Loucy (cell line): ENCODE results near the gene EHBP1L1.

Experiments
- H2AFZ ChIP-seq: fragments of 200-600 bp; sonication (generic); 2 replicates; pipeline ENCODE4 v1.6.0; 2016; ENCODE audit warnings: antibody characterized with exemption, mild to moderate bottlenecking, low read length, moderate library complexity
- H3F3A ChIP-seq: fragments of 200-600 bp; 2 replicates; pipeline ENCODE4 v1.6.0; 2016; ENCODE audit warnings: antibody characterized with exemption, low read depth, mild to moderate bottlenecking
- H3K27me3 ChIP-seq: fragments of 200-600 bp; sonication (generic); 2 replicates; pipeline ENCODE4 v1.6.1; 2014; ENCODE audit warnings: low read length, mild to moderate bottlenecking; ENCODE audit not compliant: insufficient read depth, poor library complexity, severe bottlenecking
- H3K36me3 ChIP-seq: fragments of 200-600 bp; sonication (generic); 2 replicates; pipeline ENCODE4 v1.6.1; 2016; ENCODE audit warnings: low read length; ENCODE audit not compliant: insufficient read depth
- H3K4me1 ChIP-seq: fragments of 200-600 bp; sonication (generic); 2 replicates; pipeline ENCODE4 v1.5.1; 2014; ENCODE audit warnings: low read length, mild to moderate bottlenecking; ENCODE audit not compliant: insufficient read depth, poor library complexity, severe bottlenecking
- H3K4me2 ChIP-seq: fragments of 200-600 bp; sonication (generic); 2 replicates; pipeline ENCODE4 v1.6.0; 2014; ENCODE audit warnings: antibody characterized with exemption, low read length, low read depth, mild to moderate bottlenecking; ENCODE audit not compliant: poor library complexity, severe bottlenecking
- H3K4me3 ChIP-seq: fragments of 200-600 bp; sonication (generic); 2 replicates; pipeline ENCODE4 v1.5.1; 2014; ENCODE audit warnings: low read length, mild to moderate bottlenecking, mixed read lengths; ENCODE audit not compliant: poor library complexity, severe bottlenecking
- H3K79me2 ChIP-seq: fragments of 200-600 bp; sonication (generic); 2 replicates; pipeline ENCODE4 v1.6.1; 2014; ENCODE audit warnings: low read length; ENCODE audit not compliant: insufficient read depth
- H3K9ac ChIP-seq: fragments of 200-600 bp; sonication (generic); 2 replicates; pipeline ENCODE4 v1.6.0; 2014; ENCODE audit warnings: mild to moderate bottlenecking, low read depth, low read length, moderate library complexity; ENCODE audit not compliant: poor library complexity, severe bottlenecking
- H3K9me2 ChIP-seq: fragments of 200-600 bp; sonication (generic); replicated peaks from 2 replicates; pipeline ENCODE4 v1.6.1; 2016; ENCODE audit warnings: low read depth, low read length, mixed read lengths
- H3K9me3 ChIP-seq: fragments of 200-600 bp; sonication (generic); 2 replicates; pipeline ENCODE4 v1.6.1; 2014; ENCODE audit warnings: mild to moderate bottlenecking, antibody characterized with exemption, low read length, low read depth; ENCODE audit not compliant: insufficient read depth
- H4K20me1 ChIP-seq: fragments of 200-600 bp; sonication (generic); 2 replicates; pipeline ENCODE4 v1.6.0; 2014; ENCODE audit warnings: antibody characterized with exemption, low read length, mild to moderate bottlenecking; ENCODE audit not compliant: insufficient read depth, poor library complexity, severe bottlenecking
- EZH2phosphoT487 ChIP-seq: fragments of 200-600 bp; IDR thresholded peaks from 2 replicates; pipeline ENCODE4 v1.6.1; 2018; ENCODE audit warnings: antibody characterized with exemption, mild to moderate bottlenecking, moderate library complexity, borderline replicate concordance
- TF ChIP-seq, protein P1 (sequence below): fragments of 200-600 bp; sonication (generic); conservative IDR thresholded peaks from 2 replicates; pipeline ENCODE4 v1.5.1; 2014; ENCODE audit warnings: mild to moderate bottlenecking, antibody characterized with exemption, low read length

Gene EHBP1L1

GRCh38 chr11:65619281-65619928 lies 43.6 kb downstream of the EHBP1L1 start:
- H3K4me3 ChIP-seq, result no peak overlapping the region
- TF ChIP-seq, protein P1, sequence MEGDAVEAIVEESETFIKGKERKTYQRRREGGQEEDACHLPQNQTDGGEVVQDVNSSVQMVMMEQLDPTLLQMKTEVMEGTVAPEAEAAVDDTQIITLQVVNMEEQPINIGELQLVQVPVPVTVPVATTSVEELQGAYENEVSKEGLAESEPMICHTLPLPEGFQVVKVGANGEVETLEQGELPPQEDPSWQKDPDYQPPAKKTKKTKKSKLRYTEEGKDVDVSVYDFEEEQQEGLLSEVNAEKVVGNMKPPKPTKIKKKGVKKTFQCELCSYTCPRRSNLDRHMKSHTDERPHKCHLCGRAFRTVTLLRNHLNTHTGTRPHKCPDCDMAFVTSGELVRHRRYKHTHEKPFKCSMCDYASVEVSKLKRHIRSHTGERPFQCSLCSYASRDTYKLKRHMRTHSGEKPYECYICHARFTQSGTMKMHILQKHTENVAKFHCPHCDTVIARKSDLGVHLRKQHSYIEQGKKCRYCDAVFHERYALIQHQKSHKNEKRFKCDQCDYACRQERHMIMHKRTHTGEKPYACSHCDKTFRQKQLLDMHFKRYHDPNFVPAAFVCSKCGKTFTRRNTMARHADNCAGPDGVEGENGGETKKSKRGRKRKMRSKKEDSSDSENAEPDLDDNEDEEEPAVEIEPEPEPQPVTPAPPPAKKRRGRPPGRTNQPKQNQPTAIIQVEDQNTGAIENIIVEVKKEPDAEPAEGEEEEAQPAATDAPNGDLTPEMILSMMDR, result no peak
- no peak for TF ChIP-seq EZH2phosphoT487
- H3K4me2 ChIP-seq, result no peak overlapping the region
- H4K20me1 ChIP-seq, result peaks cover 33% of the 10 kb centered on the region
- H3K9me3 ChIP-seq, result no peaks in the 10 kb centered on the region
- no peak overlapping the region for H2AFZ ChIP-seq
- no peak overlapping the region for H3K9ac ChIP-seq
- peaks cover 41% of the 10 kb centered on the region; the same call in 1 of the 2 replicates for H3K36me3 ChIP-seq
- H3K9me2 ChIP-seq, result no peaks in the 10 kb centered on the region
- H3K79me2 ChIP-seq, result peaks cover 58% of the 10 kb centered on the region
- H3K4me1 ChIP-seq, result peaks cover 10% of the 10 kb centered on the region
- no peaks in the 10 kb centered on the region for H3K27me3 ChIP-seq
- H3F3A ChIP-seq, result no peaks in the 10 kb centered on the region

DNA sequence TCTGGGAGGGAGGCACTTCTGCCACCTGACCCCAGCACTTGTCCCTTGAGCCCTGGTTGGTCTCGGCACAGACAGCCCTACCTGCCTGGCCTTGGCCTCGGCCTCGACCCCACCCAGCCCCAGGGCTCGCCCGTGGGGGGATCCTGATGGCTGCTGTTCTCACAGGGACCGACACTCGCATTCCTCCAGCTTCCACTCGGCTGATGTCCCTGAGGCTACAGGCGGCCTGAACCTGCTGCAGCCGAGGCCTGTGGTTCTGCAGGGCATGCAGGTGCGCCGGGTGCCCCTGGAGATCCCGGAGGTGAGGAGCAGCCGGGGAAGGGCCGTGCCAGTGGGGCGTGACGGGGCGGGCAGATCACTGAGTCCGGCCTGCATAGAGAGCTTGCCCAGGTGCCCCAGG lies 44.8 kb downstream of the EHBP1L1 start:
- H3K4me2 ChIP-seq, result no peak overlapping the region
- peaks cover 43% of the 10 kb centered on the region; the same call in 1 of the 2 replicates for H3K36me3 ChIP-seq
- H3K9ac ChIP-seq, result no peak overlapping the region
- no peaks in the 10 kb centered on the region for H3F3A ChIP-seq
- no peaks in the 10 kb centered on the region for H3K9me2 ChIP-seq
- H3K27me3 ChIP-seq, result no peaks in the 10 kb centered on the region
- no peak overlapping the region for H2AFZ ChIP-seq
- H3K79me2 ChIP-seq, result peaks cover 52% of the 10 kb centered on the region
- peaks cover 33% of the 10 kb centered on the region for H4K20me1 ChIP-seq
- TF ChIP-seq, protein P1, result no peak
- TF ChIP-seq EZH2phosphoT487, result no peak
- no peaks in the 10 kb centered on the region for H3K9me3 ChIP-seq
- no peak overlapping the region for H3K4me3 ChIP-seq
- peaks cover 10% of the 10 kb centered on the region for H3K4me1 ChIP-seq

DNA sequence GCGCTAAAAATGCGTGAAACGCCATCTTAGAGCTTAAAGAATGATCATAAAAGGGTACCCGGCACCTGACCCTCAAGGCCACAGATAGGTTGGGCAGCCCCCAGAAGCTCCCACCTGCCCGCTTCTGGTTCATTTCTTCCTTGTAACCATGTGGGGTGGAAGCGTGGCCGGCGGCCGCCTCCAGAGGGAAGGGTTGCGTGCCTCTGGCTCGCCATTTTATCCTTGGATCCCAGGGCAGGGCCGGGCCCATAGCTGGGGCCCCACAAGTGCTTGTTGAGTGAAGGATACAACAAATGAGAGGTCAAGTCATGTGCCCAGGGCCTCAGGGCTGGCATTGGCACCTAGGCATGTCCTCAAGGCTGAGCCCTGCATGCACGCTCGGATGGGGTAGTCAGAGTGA lies 45.6 kb downstream of the EHBP1L1 start:
- Histone ChIP-seq H3K4me1 (peaks cover 10% of the 10 kb centered on the region), H3K36me3 (peaks cover 47% of the 10 kb centered on the region; the same call in 1 of the 2 replicates), H3K27me3 (no peaks in the 10 kb centered on the region), H3K4me2 (no peak overlapping the region), H3F3A (no peaks in the 10 kb centered on the region), H3K9me3 (no peaks in the 10 kb centered on the region), H3K9ac (no peak overlapping the region), H3K79me2 (peaks cover 44% of the 10 kb centered on the region), H3K9me2 (no peaks in the 10 kb centered on the region), H2AFZ (no peak overlapping the region), H3K4me3 (no peak overlapping the region), H4K20me1 (peaks cover 26% of the 10 kb centered on the region)
- TF ChIP-seq EZH2phosphoT487, result no peak
- TF ChIP-seq, protein P1, result no peak
